Endodermal cell (in vitro differentiated cells): ENCODE measurements around the gene NR1D2. TPM values are rescaled to one million over a fixed set of nuclear protein-coding genes. Genes with fewer than 3 reads are reported as not detected.

Experiments
- DNase-seq: peaks from one replicate; pipeline ENCODE4 v3.0.0-alpha.2; 2017
- H3K27ac ChIP-seq: 2 replicates; pipeline ENCODE4 v1.5.1; 2013; ENCODE audit warnings: mild to moderate bottlenecking, low read depth, low read length, moderate library complexity
- H3K27me3 ChIP-seq: 2 replicates; pipeline ENCODE4 v1.6.1; 2013; ENCODE audit warnings: mild to moderate bottlenecking, low read length, moderate library complexity; ENCODE audit not compliant: insufficient read depth, control insufficient read depth, poor library complexity, severe bottlenecking
- H3K36me3 ChIP-seq: 2 replicates; pipeline ENCODE4 v1.7.0; 2013; ENCODE audit warnings: mild to moderate bottlenecking, low read length, moderate library complexity; ENCODE audit not compliant: control insufficient read depth, insufficient read depth
- H3K4me1 ChIP-seq: one replicate; pipeline ENCODE4 v1.7.0; 2013; ENCODE audit warnings: low read length; ENCODE audit not compliant: control insufficient read depth, insufficient read depth
- H3K4me3 ChIP-seq: 2 replicates; pipeline ENCODE4 v1.5.1; 2013; ENCODE audit warnings: mild to moderate bottlenecking, low read length, moderate library complexity
- H3K9ac ChIP-seq: 2 replicates; pipeline ENCODE4 v1.6.1; 2013; ENCODE audit warnings: mild to moderate bottlenecking, low read length, moderate library complexity; ENCODE audit not compliant: poor library complexity, severe bottlenecking; ENCODE audit errors: extremely low read depth
- H3K9me3 ChIP-seq: 2 replicates; pipeline ENCODE4 v1.6.1; 2013; ENCODE audit warnings: mild to moderate bottlenecking, low read length, moderate library complexity; ENCODE audit not compliant: control insufficient read depth
- H3K27ac Mint-ChIP-seq: 2 replicates; pipeline ENCODE4 v1.8.0; 2020; ENCODE audit warnings: mixed read lengths
- H3K27me3 Mint-ChIP-seq: 2 replicates; pipeline ENCODE4 v1.8.0; 2021; ENCODE audit warnings: mild to moderate bottlenecking, mixed read lengths; ENCODE audit not compliant: insufficient read depth
- H3K36me3 Mint-ChIP-seq: 2 replicates; pipeline ENCODE4 v1.8.0; 2020; ENCODE audit warnings: low read depth, mixed read lengths
- H3K4me1 Mint-ChIP-seq: 2 replicates; pipeline ENCODE4 v1.8.0; 2020; ENCODE audit warnings: mixed read lengths
- H3K4me3 Mint-ChIP-seq: 2 replicates; pipeline ENCODE4 v1.8.0; 2020; ENCODE audit warnings: mild to moderate bottlenecking, moderate library complexity, mixed read lengths
- H3K9me3 Mint-ChIP-seq: 2 replicates; pipeline ENCODE4 v1.8.0; 2020; ENCODE audit warnings: mild to moderate bottlenecking, mixed read lengths
- WGBS, 2 experiments: methylation state at CpG; one replicate each; pipeline versions ENCODE4 v1.1.5 to v1.1.7; 2013; ENCODE audit warnings: missing lambda C conversion rate in 2 of 2, mixed read lengths in 1 of 2; ENCODE audit not compliant: insufficient coverage in 1 of 2, insufficient read length in 1 of 2; 5-methylcytosine and 5-hydroxymethylcytosine counted together
- total RNA-seq, 2 donors: library from RNA; stranded (reverse); fragmentation: NEBNext Ultra II Directional in 1 of 2; extraction: Animal tissue kit (Norgen Biotek cat#: 25700) in 1 of 2; gene quantifications; 2 replicates in 1 of 2; 3 replicates in 1 of 2; pipeline ENCODE4 v1.2.1, GENCODE V29; 2021
- TF ChIP-seq, protein P1 (sequence below): fragments of 200-600 bp; sonication (generic); conservative IDR thresholded peaks from 2 replicates; pipeline ENCODE4 v1.5.0; 2021; ENCODE audit warnings: antibody characterized with exemption, mild to moderate bottlenecking

The NR1D2 gene
- total RNA-seq, 2 donors from 2014 or later = 22.7 to 30.5 TPM

DNA sequence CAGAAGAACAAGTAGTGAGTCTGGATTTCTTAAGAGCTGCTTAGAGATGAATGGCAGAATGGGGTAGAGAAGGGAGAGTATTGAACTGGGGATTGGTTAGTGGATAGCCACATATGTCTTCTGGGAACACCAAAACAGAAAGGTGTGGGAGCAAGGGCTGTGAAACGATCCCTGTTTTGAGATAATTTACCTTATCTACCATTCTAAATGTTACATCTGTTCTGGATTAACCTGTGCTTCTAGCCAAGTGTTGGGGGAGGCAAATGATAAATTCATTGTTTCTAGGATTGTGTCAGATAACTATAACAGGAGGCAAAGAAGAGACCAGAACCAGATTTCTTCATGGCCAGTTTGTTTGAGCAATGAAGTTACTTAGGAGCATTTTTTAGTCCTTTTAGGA is 8.4 kb downstream of the NR1D2 start:
- H3K4me3 ChIP-seq = peak overlapping the region; percentile 4
- TF ChIP-seq, protein P1, sequence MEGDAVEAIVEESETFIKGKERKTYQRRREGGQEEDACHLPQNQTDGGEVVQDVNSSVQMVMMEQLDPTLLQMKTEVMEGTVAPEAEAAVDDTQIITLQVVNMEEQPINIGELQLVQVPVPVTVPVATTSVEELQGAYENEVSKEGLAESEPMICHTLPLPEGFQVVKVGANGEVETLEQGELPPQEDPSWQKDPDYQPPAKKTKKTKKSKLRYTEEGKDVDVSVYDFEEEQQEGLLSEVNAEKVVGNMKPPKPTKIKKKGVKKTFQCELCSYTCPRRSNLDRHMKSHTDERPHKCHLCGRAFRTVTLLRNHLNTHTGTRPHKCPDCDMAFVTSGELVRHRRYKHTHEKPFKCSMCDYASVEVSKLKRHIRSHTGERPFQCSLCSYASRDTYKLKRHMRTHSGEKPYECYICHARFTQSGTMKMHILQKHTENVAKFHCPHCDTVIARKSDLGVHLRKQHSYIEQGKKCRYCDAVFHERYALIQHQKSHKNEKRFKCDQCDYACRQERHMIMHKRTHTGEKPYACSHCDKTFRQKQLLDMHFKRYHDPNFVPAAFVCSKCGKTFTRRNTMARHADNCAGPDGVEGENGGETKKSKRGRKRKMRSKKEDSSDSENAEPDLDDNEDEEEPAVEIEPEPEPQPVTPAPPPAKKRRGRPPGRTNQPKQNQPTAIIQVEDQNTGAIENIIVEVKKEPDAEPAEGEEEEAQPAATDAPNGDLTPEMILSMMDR = no peak
- 14% methylated on average over 1 of the region's 1 CpG; no CpG with 5 or more reads in 1 of the 2 experiments for WGBS, 2 experiments
- DNase-seq = no peak
- H3K27me3 ChIP-seq = no peaks in the 10 kb centered on the region
- H3K4me1 ChIP-seq = peaks cover 8% of the 10 kb centered on the region
- H3K9me3 ChIP-seq = no peaks in the 10 kb centered on the region
- H3K27me3 Mint-ChIP-seq = no peaks in the 10 kb centered on the region
- no peaks in the 10 kb centered on the region for H3K9me3 Mint-ChIP-seq
- H3K36me3 Mint-ChIP-seq = peaks cover 24% of the 10 kb centered on the region
- H3K4me1 Mint-ChIP-seq = peaks cover 38% of the 10 kb centered on the region
- H3K9ac ChIP-seq = peak overlapping the region; percentile 39
- no peak overlapping the region for H3K4me3 Mint-ChIP-seq
- H3K27ac Mint-ChIP-seq = peak overlapping the region; percentile 41
- H3K27ac ChIP-seq = no peak overlapping the region
- no peaks in the 10 kb centered on the region for H3K36me3 ChIP-seq

- Histone ChIP-seq H3K36me3 (no peaks in the 10 kb centered on the region), H3K9ac (peak overlapping the region; percentile 39), H3K27me3 (no peaks in the 10 kb centered on the region), H3K27ac (no peak overlapping the region), H3K4me3 (peak overlapping the region; percentile 4), H3K4me1 (peaks cover 8% of the 10 kb centered on the region), H3K9me3 (no peaks in the 10 kb centered on the region)
- peak overlapping the region; percentile 37 for H3K27ac Mint-ChIP-seq
- no peak overlapping the region for H3K4me3 Mint-ChIP-seq
- H3K4me1 Mint-ChIP-seq = peaks cover 39% of the 10 kb centered on the region
- H3K36me3 Mint-ChIP-seq = peaks cover 25% of the 10 kb centered on the region
- whole genome bisulfite sequencing, 2 experiments = 89% methylated on average over 1 to 5 of the region's 5 CpGs
- no peak for DNase-seq
- TF ChIP-seq, protein P1 = no peak
- H3K27me3 Mint-ChIP-seq = no peaks in the 10 kb centered on the region
- no peaks in the 10 kb centered on the region for H3K9me3 Mint-ChIP-seq
These were observed 9.1 kb downstream of the NR1D2 start for GRCh38 chr3:23954144-23954543.

DNA sequence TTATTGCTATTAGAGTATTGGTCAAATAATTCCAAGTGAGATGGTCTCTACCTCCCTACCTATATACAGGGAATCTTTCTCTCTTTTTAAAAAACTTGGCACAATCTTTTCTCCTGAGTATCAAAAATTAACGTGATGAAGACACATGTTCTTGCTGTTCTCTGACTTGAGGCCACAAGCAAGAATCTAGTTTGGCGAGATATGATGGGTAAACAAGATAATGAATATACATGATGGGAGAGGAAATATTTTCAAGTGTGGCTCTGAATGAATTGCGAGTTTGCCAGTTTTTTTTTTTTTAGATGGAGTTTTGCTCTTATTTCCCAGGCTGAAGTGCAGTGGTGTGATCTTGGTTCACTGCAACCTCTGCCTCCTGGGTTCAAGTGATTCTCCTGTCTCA is 11.6 kb downstream of the NR1D2 start:
- Histone ChIP-seq H3K4me3 (no peak overlapping the region), H3K27ac (no peak overlapping the region), H3K36me3 (peaks cover 3% of the 10 kb centered on the region), H3K27me3 (no peaks in the 10 kb centered on the region), H3K9ac (no peak overlapping the region), H3K4me1 (peaks cover 6% of the 10 kb centered on the region), H3K9me3 (no peaks in the 10 kb centered on the region)
- DNase-seq = no peak
- TF ChIP-seq, protein P1 = no peak
- H3K27ac Mint-ChIP-seq = no peak overlapping the region
- no peaks in the 10 kb centered on the region for H3K27me3 Mint-ChIP-seq
- H3K9me3 Mint-ChIP-seq = no peaks in the 10 kb centered on the region
- H3K4me3 Mint-ChIP-seq = no peak overlapping the region
- H3K36me3 Mint-ChIP-seq = peaks cover 43% of the 10 kb centered on the region
- 92 to 100% methylated on average over 3 of the region's 3 CpGs for WGBS, 2 experiments
- H3K4me1 Mint-ChIP-seq = peaks cover 37% of the 10 kb centered on the region
